K562 (cell line): Measurements from ENCODE around the gene KLK1. TPM values are rescaled to one million over a fixed set of nuclear protein-coding genes. Genes with fewer than 3 reads are reported as not detected.

Experiments
- BHLHE40 ChIP-seq: IDR thresholded peaks from 2 replicates; pipeline ENCODE4 v1.6.1; 2011; ENCODE audit warnings: low read length, improper control_type of control experiment
- DPF2 ChIP-seq: fragments of 450-650 bp; IDR thresholded peaks from 2 replicates; pipeline ENCODE4 v1.6.1; 2016
- FIP1L1 ChIP-seq: fragments of 200-400 bp; formaldehyde crosslinking; IDR thresholded peaks from 2 replicates; pipeline ENCODE4 v1.6.1; 2018; ENCODE audit warnings: mild to moderate bottlenecking, low read depth, low read length; ENCODE audit not compliant: poor library complexity, severe bottlenecking
- HLTF ChIP-seq: fragments of 450-650 bp; IDR thresholded peaks from 2 replicates; pipeline ENCODE4 v1.6.1; 2016
- JUND ChIP-seq, 2 experiments: IDR thresholded peaks; 2 replicates in 1 of 2; 3 replicates in 1 of 2; pipeline ENCODE4 v1.6.1; 2011; ENCODE audit warnings: borderline replicate concordance in 2 of 2, low read depth in 2 of 2, low read length in 2 of 2, improper control_type of control experiment in 1 of 2, missing biosample characterization in 1 of 2, missing genetic modification characterization in 1 of 2, missing genetic modification reagents in 1 of 2
- LARP7 ChIP-seq: fragments of 450-650 bp; IDR thresholded peaks from 2 replicates; pipeline ENCODE4 v1.6.1; 2016
- NFIC ChIP-seq: fragments of 450-650 bp; IDR thresholded peaks from 2 replicates; pipeline ENCODE4 v1.6.1; 2017; ENCODE audit warnings: mild to moderate bottlenecking, inconsistent platforms
- POLR2G ChIP-seq: fragments of 200-400 bp; formaldehyde crosslinking; IDR thresholded peaks from 2 replicates; pipeline ENCODE4 v1.6.1; 2017; ENCODE audit warnings: low read depth, mild to moderate bottlenecking, antibody characterized with exemption, low read length, moderate library complexity
- STAT5B ChIP-seq: fragments of 250-450 bp; sonication (Bioruptor Pico); IDR thresholded peaks from 2 replicates; pipeline ENCODE4 v1.8.0; 2021; ENCODE audit warnings: mild to moderate bottlenecking, inconsistent platforms
- ZNF239 ChIP-seq: fragments of 250-450 bp; sonication (Bioruptor Pico); IDR thresholded peaks from 2 replicates; pipeline ENCODE4 v1.4.0; 2020; ENCODE audit warnings: mild to moderate bottlenecking
- ZNF282 ChIP-seq: sonication (generic); formaldehyde crosslinking; IDR thresholded peaks from 2 replicates; pipeline ENCODE4 v1.8.1; 2023; ENCODE audit warnings: missing genetic modification reagents
- ZNF324 ChIP-seq: fragments of 250-450 bp; sonication (Bioruptor Pico); IDR thresholded peaks from 2 replicates; pipeline ENCODE4 v1.4.0; 2020; ENCODE audit warnings: mild to moderate bottlenecking
- ZNF445 ChIP-seq: fragments of 250-450 bp; sonication (Bioruptor Pico); IDR thresholded peaks from 2 replicates; pipeline ENCODE4 v1.4.0; 2020; ENCODE audit warnings: low read depth, mild to moderate bottlenecking, moderate library complexity
- ZNF583 ChIP-seq: fragments of 250-450 bp; sonication (Bioruptor Pico); IDR thresholded peaks from 2 replicates; pipeline ENCODE4 v1.4.0; 2020
- polyA plus RNA-seq, 8 experiments: library from polyadenylated mRNA; depleted of rRNA in 4 of 8; stranded (reverse) in 5 of 8; unstranded in 3 of 8; fragments of >200 nt; fragmentation: Nextera tagmentation in 2 of 8; fragmentation: Illumina TruSeq in 1 of 8; extraction: Ambion mirVana in 2 of 8; extraction: Trizol in 1 of 8; gene quantifications; 2 replicates each; pipeline versions ENCODE4 v1.2.1 to v1.2.3, GENCODE V29; 2011 to 2014; ENCODE audit warnings: inconsistent platforms in 1 of 8, missing spikeins in 1 of 8
- total RNA-seq, 7 experiments: library from RNA; depleted of rRNA in 6 of 7; stranded (reverse); fragments of >200 nt in 6 of 7; fragmentation: Illumina TruSeq in 2 of 7; extraction: Trizol in 2 of 7; gene quantifications; 2 replicates each; pipeline versions ENCODE4 v1.2.1 to v1.2.3, GENCODE V29; 2011 to 2021; ENCODE audit warnings: low replicate concordance in 1 of 7
- TF ChIP-seq, protein P1 (sequence below): fragments of 250-450 bp; sonication (Bioruptor Pico); IDR thresholded peaks from 2 replicates; pipeline ENCODE4 v1.5.0; 2020; ENCODE audit warnings: mild to moderate bottlenecking
- TF ChIP-seq, protein P2 (sequence below): fragments of 450-650 bp; IDR thresholded peaks from 2 replicates; pipeline ENCODE4 v1.6.1; 2016; ENCODE audit warnings: mild to moderate bottlenecking
- TF ChIP-seq, protein P3 (sequence below): IDR thresholded peaks from 2 replicates; pipeline ENCODE4 v1.6.1; 2014; ENCODE audit warnings: antibody characterized with exemption
- TF ChIP-seq, protein P4 (sequence below): fragments of 250-450 bp; sonication (Bioruptor Pico); IDR thresholded peaks from 2 replicates; pipeline ENCODE4 v1.4.0; 2020; ENCODE audit warnings: mild to moderate bottlenecking, moderate library complexity
- TF ChIP-seq, protein P5 (sequence below): fragments of 250-450 bp; sonication (Bioruptor Pico); IDR thresholded peaks from 2 replicates; pipeline ENCODE4 v1.9.0; 2021; ENCODE audit warnings: mild to moderate bottlenecking, inconsistent platforms

The KLK1 gene
- total and polyA plus RNA-seq, 9 of the 15 experiments (the other 6 are each of a cell fraction or from before 2014, with no cell fraction given): 0.87 to 15.4 (median 9.1) TPM

DNA sequence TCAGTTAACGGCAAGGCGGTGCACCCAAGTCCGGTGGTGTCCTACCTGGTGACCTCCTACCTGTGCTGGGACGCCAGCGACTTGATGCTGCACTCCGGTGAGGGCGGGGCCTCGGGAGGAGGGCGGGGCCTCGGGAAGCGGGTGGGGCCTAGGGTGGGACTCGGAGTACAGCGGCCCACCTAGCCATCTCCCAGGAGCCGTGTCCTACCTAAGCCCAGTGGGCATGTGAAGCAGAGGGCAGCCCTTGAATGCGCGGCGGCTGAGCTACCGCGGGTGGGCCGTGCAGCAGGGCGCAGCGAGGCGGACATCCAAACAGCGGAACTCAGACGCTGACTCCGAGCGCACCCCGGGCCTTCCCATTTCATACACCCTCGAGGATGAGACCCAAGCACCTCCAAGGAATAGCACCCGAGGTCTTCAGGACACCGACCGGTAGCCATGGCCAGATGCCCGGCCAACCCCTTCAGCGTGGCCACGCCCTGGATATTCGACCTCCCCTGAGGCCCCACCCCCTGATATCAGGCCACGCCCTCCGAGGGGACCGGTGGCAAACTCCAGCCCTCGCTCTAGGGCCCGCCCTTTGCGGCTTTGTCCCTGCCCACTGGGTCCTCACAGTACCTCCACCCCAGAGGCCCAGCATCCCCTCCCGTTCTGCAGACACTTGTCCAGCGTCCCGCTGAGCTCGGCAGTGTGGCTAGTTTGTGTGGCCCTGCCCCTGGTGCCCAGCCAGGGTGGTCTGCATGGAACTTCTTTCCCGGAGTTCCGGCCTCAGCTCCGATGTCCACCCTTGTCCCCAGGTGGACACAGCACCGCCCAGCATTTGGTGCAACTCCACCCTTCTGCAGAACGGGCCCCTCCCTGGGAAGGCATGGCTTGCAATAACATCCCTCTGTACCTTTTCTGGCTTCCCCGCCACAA, 5.4 kb downstream of the KLK1 start (continued):
- TF ChIP-seq JUND (IDR thresholded peaks at IDR 0.05; ENCODE audit: borderline replicate concordance, low read depth, low read length): no peak
- no peak for TF ChIP-seq JUND (tag; IDR thresholded peaks at IDR 0.05; ENCODE audit: borderline replicate concordance, low read depth, low read length)
- no peak for TF ChIP-seq ZNF324 (CRISPR knock-in tag)
- no peak for TF ChIP-seq FIP1L1
- peak; percentile 50 for TF ChIP-seq POLR2G
- no peak for TF ChIP-seq BHLHE40
- TF ChIP-seq, protein P1, sequence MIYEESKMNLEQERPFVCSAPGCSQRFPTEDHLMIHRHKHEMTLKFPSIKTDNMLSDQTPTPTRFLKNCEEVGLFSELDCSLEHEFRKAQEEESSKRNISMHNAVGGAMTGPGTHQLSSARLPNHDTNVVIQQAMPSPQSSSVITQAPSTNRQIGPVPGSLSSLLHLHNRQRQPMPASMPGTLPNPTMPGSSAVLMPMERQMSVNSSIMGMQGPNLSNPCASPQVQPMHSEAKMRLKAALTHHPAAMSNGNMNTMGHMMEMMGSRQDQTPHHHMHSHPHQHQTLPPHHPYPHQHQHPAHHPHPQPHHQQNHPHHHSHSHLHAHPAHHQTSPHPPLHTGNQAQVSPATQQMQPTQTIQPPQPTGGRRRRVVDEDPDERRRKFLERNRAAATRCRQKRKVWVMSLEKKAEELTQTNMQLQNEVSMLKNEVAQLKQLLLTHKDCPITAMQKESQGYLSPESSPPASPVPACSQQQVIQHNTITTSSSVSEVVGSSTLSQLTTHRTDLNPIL (CRISPR knock-in tag): no peak
- TF ChIP-seq, protein P2, sequence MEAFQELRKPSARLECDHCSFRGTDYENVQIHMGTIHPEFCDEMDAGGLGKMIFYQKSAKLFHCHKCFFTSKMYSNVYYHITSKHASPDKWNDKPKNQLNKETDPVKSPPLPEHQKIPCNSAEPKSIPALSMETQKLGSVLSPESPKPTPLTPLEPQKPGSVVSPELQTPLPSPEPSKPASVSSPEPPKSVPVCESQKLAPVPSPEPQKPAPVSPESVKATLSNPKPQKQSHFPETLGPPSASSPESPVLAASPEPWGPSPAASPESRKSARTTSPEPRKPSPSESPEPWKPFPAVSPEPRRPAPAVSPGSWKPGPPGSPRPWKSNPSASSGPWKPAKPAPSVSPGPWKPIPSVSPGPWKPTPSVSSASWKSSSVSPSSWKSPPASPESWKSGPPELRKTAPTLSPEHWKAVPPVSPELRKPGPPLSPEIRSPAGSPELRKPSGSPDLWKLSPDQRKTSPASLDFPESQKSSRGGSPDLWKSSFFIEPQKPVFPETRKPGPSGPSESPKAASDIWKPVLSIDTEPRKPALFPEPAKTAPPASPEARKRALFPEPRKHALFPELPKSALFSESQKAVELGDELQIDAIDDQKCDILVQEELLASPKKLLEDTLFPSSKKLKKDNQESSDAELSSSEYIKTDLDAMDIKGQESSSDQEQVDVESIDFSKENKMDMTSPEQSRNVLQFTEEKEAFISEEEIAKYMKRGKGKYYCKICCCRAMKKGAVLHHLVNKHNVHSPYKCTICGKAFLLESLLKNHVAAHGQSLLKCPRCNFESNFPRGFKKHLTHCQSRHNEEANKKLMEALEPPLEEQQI: no peak
- TF ChIP-seq ZNF282 (CRISPR knock-in tag): no peak
- TF ChIP-seq LARP7: no peak
- no peak for TF ChIP-seq ZNF583 (CRISPR knock-in tag)
- TF ChIP-seq ZNF239 (CRISPR knock-in tag): no peak
- TF ChIP-seq ZNF445 (CRISPR knock-in tag): no peak
- no peak for TF ChIP-seq HLTF
- no peak for TF ChIP-seq NFIC
- TF ChIP-seq DPF2: no peak
- TF ChIP-seq, protein P3, sequence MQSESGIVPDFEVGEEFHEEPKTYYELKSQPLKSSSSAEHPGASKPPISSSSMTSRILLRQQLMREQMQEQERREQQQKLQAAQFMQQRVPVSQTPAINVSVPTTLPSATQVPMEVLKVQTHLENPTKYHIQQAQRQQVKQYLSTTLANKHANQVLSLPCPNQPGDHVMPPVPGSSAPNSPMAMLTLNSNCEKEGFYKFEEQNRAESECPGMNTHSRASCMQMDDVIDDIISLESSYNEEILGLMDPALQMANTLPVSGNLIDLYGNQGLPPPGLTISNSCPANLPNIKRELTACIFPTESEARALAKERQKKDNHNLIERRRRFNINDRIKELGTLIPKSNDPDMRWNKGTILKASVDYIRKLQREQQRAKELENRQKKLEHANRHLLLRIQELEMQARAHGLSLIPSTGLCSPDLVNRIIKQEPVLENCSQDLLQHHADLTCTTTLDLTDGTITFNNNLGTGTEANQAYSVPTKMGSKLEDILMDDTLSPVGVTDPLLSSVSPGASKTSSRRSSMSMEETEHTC: no peak
- TF ChIP-seq, protein P4, sequence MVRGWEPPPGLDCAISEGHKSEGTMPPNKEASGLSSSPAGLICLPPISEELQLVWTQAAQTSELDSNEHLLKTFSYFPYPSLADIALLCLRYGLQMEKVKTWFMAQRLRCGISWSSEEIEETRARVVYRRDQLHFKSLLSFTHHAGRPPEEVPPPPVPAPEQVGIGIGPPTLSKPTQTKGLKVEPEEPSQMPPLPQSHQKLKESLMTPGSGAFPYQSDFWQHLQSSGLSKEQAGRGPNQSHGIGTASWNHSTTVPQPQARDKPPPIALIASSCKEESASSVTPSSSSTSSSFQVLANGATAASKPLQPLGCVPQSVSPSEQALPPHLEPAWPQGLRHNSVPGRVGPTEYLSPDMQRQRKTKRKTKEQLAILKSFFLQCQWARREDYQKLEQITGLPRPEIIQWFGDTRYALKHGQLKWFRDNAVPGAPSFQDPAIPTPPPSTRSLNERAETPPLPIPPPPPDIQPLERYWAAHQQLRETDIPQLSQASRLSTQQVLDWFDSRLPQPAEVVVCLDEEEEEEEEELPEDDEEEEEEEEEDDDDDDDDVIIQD (CRISPR knock-in tag): peak; percentile 66; the same call in 1 of the 2 replicates
- no peak for TF ChIP-seq STAT5B (CRISPR knock-in tag)
- TF ChIP-seq, protein P5, sequence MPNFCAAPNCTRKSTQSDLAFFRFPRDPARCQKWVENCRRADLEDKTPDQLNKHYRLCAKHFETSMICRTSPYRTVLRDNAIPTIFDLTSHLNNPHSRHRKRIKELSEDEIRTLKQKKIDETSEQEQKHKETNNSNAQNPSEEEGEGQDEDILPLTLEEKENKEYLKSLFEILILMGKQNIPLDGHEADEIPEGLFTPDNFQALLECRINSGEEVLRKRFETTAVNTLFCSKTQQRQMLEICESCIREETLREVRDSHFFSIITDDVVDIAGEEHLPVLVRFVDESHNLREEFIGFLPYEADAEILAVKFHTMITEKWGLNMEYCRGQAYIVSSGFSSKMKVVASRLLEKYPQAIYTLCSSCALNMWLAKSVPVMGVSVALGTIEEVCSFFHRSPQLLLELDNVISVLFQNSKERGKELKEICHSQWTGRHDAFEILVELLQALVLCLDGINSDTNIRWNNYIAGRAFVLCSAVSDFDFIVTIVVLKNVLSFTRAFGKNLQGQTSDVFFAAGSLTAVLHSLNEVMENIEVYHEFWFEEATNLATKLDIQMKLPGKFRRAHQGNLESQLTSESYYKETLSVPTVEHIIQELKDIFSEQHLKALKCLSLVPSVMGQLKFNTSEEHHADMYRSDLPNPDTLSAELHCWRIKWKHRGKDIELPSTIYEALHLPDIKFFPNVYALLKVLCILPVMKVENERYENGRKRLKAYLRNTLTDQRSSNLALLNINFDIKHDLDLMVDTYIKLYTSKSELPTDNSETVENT (CRISPR knock-in tag): no peak
